Breast epithelium (tissue), 3 donors: ENCODE data around the gene NFATC3.

ENCODE experiments used
- CTCF ChIP-seq, 3 donors: fragments of 450-650 bp; IDR thresholded peaks; one replicate each; pipeline ENCODE4 v1.5.1; 2016 to 2017; ENCODE audit warnings: antibody characterized with exemption in 3 of 3, mild to moderate bottlenecking in 3 of 3, moderate library complexity in 3 of 3
- POLR2A ChIP-seq: fragments of 450-650 bp; IDR thresholded peaks from one replicate; pipeline ENCODE4 v1.6.1; 2016; ENCODE audit warnings: antibody characterized with exemption, mild to moderate bottlenecking, moderate library complexity
- POLR2AphosphoS5 ChIP-seq, 3 donors: sonication (generic); formaldehyde crosslinking; IDR thresholded peaks; one replicate each; pipeline ENCODE4 v1.6.1; 2017; ENCODE audit warnings: antibody characterized with exemption in 3 of 3

- TF ChIP-seq CTCF (IDR thresholded peaks at IDR 0.05) (no peak), POLR2A (no peak), POLR2AphosphoS5 (IDR thresholded peaks at IDR 0.05) (no peak)
Observed at GRCh38 chr16:68230176-68230571, 145.0 kb downstream of the NFATC3 start.
